Activated T-cell treated with anti-CD3 and anti-CD28 coated beads for 1 hour (primary cell): ENCODE data around the gene C1orf174.

Experiments used
- DNase-seq: peaks from one replicate; pipeline ENCODE4 v3.0.0-alpha.2; 2020; ENCODE audit warnings: low read depth

The C1orf174 gene

DNA sequence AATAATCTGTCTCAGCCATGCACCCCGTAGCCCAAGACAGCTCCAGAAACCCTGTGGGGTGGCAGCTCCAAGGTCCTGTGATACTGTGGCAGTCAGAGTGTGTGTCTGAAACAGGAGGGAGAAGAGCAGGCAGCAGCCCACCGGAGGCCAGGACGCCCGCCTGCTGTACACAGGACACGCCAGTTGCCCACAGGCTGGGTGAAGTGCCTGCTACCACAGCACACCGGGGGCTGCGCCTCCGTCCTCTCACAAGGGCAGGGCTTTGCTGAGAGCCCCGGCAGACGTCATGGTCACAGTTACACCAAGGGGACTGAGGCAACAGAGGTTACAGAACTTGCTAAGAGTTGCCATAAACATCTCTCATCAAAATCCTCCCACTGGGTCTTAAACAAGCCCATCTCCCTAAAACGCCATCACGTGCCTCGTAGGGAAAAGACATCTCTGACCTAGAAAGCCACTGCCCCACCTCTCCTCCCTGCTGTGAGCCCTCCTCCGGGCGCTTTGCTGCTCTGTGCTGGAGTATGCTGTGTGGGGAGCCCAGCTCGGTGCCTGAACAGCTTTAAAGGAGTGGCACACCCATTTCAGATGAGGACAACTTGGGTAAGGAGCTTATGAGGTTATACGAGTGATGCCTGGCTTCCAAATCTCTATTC is 5.3 kb downstream of the C1orf174 start:
- no peak for DNase-seq

DNA sequence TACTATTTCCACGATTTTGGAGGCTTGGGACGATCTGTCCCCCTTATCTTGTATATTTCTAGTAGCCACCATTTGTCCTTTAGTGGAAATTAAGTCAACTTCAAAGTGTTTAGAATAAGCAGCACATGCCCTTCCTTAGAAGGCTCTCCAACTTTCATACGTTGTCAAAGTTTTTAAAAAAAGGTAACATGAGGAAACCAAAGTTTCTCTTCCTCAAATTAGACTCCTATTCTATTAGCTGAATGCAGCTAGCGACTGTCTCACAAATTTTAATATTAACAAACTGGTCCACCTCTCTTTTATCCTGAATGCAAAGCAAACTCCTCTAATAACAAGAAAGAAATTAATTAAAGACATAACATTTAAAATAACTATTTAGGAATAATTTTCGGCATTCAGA is 6.9 kb downstream of the C1orf174 start:
- DNase-seq = no peak

DNA sequence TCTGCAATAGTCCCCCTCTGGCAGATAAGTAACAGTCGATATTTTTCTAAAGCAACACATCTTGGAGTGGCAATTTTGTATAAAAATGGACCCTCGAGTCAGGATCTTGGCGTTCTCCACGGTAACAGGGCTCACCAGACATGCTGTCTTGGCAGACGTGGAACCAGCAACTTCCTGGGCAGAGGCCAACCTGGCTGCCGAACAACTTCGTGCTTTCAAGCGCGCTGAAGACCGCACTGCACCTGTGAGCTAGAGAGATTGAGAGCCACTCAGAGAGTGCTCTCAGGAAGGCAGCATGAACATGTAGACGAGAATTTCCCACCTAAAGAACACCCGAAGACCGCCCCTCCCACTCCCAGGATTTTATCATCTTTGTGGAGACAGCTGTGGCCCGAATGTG is 7.3 kb downstream of the C1orf174 start:
- DNase-seq = no peak

DNA sequence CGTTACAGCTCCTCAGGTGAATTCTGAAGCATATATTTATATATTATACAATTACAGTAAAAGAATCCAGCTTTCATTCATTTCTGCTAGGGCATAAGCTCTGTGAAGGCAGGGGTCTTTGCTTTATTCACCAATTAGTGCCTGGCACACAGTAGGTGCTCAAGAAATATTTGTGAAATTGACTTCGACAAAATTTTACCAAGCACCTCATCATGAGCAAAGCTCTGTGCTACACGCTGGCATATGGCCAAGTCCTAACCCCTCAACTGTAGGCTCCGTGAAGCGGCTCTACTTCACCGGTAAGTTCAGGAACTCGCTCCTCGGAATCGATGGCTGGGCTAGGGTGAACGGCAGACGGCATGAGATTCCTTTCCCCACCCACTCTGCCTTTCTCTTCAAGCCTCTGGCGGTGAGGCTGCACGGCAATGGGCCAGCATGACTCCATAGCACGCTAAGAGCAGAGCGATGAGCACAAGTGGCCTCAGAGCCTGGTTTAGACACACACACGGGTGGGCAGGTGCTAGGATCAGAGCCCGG is 8.7 kb downstream of the C1orf174 start:
- DNase-seq = no peak

DNA sequence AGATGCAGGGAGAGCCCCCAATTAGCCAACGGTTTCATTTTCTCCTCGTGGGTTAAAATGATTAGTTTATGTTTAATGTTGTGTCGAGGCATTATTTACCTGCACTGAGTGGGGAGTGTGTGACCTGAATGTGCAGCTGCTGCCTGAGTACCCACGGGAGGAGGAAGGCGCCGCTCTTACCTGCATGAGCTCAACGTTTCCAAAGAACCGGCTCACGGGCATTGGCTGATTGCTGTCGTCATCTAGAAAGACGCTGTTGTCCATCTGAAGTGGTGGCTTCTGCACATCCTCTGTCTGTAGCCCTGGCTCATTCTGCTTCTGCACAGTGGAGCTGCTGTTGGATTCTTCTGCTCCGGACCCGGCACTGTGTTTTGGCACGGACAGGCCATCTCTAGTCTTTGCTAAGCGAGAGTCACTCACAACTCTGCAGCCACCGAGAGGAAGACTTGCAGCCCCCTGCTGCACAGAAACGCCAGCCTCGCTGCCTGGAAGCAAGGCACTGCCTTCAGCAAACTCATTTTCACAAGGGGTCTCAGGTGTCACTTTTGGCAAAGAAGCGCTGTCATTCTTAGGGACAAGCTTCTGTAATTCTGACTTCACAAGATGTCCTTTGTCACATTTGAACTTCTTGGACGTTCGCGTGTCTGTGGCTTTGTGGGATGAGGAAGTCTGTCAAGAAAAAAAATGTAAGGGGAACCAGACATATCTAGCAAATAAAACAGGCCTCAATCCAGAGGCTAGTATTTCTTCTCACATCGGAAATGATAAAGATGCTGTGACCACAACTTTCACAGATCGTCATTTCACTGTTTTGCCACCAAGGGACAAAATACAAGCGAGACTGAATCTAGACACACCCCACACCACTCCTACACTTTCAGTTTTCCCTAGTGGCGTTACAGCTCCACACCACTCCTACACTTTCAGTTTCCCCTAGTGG is 9.4 kb downstream of the C1orf174 start:
- no peak for DNase-seq

DNA sequence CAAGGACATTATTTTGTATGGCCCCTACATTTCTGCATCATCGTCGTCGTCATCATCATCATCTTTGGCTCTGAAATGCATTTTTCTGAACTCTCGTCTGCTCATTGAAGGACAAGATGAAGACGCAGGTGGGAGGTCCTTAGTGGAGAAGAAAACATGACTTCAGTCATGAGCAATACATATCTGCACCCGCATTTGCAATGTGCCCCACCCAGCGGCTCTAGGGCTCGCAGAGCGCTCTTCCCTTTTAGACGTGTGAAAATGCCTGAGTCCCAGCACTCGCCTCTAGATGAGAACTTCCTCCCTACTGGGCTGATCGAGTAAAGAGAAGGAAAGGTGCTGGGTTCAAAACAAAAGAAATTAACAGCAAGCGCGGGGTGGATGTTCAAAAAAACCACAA is 10.1 kb downstream of the C1orf174 start:
- DNase-seq = no peak

DNA sequence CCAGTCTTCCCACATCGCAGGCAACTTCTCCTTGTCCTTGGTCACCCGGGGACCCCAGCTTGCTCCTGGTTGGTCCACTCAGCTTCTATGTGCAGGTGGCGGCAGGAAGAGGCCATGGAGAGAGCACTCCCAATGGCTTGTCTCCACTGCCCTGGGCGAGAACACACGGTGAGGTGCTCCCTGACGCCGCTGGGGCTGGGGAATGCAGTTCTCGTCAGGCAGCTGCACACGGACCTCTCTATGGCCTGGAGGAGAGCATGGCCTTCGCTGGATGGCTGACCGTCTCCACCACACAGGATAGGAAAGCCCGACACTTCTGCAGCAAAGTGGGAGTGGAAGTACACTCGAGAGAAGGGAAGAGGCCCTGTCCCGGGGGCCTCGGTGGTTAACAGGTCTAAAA is 11.8 kb downstream of the C1orf174 start:
- no peak for DNase-seq

DNA sequence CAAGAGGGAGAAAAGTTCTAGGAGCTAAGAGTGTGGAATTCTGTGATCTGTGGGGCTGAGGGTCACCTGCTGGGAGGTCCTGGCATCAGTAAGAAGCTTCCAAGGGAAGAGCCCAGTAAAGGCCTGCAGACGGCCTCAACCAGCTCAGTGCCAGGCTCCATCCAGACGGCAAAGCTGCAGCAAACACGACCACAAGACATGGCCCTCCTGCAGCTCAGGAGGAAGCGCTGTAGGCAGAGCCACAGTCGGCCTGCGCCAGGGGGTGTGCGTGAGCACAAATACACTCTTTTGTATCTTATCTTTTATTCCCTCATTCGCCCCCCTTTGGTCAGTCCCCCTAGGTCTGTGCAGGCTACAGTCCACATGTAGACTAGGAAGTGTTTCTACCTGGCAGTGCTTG is 13.4 kb downstream of the C1orf174 start:
- DNase-seq = no peak

DNA sequence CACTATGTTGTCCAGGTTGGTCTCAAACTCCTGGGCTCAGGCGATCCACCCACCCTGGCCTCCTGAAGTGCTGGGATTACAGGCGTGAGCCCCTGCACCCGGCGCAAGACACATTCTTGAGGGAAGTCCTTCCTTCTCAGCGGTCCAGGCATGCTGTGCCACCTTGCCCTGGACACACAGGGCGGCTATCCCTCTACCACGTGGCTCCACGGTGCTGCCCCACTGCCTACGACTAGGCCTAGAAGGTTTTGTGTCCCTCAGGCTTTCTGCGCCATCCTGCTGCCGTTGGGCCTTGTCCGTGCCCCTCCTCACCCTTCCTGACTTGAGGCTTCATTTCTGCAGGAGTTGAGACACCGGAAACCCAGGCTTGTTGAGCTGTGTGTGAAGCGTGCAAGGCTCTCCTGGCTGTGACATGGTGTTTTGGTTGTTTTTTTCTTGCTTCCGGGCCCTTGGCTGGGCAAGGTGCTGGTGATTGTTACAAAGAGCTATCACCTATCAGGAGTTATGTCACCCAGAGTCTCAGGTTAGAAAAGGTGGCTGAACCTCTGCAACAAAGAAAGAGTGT is 13.9 kb downstream of the C1orf174 start:
- no peak for DNase-seq

DNA sequence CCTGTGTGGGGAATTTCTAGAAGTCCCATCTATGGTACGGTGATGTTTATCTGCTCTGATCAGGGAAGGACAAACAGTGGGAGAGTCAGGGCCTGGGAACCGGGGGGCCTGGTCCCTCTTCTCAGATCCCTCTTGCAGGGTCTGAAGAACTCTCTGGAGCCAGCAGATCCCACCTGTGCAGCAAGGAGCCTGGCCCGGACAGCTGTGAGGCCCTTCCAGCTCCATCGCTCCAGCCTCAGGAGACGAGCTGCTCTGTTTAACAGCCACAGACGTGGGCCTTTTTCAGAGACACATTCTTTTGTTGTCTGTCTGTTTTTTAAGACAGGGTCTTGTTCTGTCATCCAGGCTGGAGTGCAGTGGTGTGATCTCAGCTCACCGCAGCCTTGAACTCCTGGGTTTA is 14.5 kb downstream of the C1orf174 start:
- no peak for DNase-seq

DNA sequence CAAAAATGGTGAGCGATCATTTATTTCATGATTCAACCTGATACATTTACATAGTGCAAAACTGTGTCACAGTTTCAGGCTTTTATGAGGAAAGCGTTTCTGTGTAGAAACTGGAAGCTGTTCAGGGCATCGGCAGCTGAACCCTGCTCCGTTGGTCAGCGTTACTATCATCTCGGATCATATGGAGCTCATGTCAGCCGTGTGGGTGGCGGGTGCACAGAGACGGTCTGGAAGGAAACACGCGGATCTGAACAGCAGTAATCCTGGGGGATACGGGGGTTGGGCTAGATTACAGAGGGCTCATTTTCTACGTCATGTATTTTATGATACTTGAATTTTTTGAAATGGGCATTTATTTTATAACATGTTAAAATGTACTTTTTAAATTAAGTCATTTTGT is 15.1 kb downstream of the C1orf174 start:
- DNase-seq = no peak

DNA sequence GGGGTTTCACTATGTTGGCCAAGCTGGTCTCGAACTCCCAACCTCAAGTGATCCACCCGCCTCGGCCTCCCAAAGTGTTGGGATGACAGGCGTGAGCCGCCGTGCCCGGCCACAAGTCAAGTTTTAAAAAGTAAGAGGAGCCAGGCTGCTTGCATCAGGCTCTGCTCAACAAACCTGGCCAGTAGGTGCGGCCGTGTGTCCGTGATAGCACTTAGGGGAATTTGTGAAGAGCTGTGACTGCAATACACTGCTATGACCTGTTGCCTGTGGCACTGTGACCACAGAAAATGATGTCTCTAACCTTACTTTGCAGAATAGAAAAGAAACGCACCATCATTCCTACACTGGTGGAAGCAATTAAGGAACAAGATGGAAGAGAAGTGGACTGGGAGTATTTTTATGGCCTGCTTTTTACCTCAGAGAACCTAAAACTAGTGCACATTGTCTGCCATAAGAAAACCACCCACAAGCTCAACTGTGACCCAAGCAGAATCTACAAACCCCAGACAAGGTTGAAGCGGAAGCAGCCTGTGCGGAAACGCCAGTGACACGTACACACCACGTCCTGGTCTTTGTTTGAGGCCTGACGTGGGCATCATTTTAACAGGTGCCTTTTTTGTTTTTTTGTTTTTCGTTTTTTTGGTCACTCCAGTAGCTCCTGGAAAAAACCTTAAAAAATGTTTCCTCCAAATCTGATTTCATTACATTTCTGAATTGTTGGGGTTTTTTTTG is 16.7 kb downstream of the C1orf174 start:
- no peak for DNase-seq

DNA sequence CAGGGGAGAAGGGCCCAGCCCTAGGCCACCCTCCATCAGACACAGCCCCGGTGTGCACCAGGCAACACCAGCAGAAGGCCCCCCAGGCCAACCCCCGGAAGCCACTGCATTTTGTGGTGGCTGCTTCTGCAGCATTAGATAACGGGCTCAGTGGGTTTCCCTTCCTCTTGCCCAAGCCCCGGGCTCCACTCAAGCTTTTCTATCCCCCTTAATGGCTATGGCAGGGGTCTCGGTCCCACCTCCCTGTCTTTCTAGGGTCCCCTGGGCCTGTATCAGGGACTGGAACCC is 18.9 kb downstream of the C1orf174 start:
- DNase-seq = no peak

DNA sequence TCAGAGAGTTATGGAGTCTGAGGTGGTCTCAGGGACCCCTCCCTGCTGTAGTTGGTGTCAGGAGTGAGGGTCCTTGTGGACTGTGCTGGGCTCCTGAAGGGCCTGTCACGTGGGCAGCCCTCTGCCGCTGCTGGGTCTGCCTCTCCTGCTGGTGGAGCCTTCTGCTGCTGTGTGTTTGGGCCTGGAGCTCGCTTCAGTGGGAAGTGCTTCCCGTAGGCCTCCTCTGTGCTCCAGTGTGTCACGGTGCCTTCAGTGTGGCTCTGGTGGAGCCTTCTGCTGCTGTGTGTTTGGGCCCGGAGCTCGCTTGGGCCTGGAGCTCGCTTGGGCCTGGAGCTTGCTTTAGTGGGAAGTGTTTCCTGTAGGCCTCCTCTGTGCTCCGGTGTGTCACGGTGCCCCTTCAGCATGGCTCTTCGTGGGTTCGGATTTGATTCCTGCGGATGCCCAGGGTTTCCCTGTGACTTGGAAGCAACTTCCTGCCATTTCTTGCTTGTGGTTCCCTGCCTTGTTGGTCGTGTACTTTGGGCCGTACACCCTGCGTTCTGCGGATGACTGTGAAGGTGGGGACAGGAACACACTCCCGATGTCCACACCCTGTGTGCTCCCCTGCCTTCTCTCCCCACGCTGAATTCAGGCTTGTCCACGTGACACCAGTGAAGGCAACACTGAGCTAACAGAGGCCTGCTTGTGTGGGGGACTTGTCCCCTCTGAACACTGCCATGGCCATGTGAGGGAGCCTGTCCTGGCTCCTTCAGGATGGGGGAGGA is 19.5 kb downstream of the C1orf174 start:
- DNase-seq = no peak

DNA sequence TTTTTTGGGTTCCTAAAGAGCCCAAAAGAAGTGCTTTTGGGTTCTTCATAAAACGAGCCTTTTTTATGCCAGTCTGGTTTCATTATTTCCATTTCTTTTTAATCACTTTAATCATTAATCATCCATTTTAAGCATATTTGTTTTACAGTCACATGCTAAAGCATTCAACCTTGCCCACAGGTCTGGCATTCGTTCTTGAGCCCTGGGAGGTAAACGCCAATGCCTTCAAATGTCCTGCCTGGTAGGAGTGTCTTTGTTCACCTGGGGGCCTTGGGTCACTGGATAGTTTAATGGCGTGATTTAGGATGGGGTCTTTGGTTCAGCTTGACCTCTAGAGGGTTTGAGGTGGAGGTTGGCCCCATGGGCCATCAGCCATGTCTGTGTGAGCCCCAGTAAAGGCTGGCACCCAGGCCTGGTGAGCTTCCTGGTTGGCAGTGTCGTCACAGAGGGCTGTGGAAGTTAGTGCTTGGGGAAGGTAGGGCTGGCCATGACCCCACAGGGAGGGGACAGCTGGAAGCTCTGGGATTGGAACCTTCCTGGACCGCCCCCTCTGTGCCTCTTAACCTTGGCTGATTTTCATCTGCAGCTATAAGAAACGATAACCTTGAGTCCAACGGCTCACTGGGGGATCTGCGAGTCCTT is 20.2 kb downstream of the C1orf174 start:
- no peak for DNase-seq

DNA sequence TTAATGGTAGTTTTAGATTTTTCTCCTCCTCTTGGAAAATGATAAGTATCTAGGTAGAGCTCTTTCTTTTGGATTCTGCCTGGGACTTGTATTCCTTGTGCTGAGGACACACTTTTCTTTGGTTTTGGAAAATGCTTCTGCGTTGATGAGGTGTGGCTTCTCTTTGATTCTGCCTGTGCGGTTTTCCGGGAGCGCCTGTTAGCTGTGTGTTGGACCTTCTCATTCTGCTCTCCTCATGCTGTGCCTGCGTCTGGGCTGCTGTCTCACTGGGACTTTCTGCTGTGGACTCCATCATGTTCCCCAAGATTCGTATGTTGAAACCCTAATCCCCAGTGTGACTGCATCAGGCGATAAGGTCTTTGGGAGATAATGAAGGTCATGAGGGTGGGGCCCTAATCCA is 21.0 kb downstream of the C1orf174 start:
- no peak for DNase-seq

DNA sequence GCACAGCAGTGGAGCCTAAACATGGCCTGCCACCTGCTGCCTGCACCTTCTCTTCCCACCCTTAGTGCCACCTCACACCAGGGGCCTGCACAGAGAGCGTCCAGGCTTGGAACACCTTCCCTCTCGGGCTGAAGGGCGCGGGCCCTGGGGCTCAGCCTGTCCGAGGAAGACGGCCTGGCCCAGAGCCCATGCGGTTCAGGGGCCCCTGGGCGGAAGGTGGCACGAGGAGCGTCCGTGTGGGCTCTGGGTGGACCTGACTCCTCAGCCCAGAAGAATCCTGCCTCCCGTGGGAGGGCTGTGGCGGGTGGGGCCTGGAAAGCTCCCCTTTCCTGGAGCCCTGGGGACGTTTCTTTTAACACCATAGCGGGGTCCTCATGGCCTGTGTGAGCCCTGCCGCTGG is 23.4 kb downstream of the C1orf174 start:
- no peak for DNase-seq

DNA sequence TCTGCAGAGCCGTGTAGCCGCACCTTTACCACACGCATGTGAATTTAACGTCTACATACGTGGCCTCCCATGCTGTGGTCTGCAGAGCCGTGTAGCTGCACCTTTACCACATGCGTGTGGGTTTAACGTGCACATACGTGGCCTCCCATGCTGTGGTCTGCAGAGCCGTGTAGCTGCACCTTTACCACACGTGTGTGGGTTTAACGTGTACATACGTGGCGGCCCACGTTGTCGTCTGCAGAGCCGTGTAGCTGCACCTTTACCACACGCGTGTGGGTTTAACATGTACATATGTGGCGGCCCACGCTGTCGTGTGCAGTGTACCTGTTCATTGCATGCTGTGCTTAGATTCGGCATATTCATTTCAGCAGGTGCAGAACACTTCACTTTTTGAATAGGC is 25.3 kb downstream of the C1orf174 start:
- DNase-seq = no peak

DNA sequence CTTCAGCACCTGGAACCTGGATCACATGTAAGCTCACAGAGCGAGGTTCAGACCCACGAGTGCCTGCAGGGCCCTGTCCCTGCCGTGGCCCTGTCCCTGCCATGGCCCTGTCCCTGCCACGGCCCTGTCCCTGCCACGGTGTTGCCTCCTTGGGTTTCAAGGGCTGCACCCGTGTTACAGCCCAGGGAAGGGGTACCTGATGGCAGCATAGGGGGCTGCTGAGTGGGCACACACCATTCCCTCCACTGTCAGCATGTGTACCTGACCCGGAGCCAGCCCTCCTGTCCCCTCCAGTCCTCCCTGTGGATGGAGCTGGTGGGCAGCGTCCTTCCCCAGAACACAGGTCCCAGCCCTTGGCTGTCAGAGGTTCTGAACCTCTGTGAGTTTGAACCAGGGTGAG is 27.5 kb downstream of the C1orf174 start:
- no peak for DNase-seq

DNA sequence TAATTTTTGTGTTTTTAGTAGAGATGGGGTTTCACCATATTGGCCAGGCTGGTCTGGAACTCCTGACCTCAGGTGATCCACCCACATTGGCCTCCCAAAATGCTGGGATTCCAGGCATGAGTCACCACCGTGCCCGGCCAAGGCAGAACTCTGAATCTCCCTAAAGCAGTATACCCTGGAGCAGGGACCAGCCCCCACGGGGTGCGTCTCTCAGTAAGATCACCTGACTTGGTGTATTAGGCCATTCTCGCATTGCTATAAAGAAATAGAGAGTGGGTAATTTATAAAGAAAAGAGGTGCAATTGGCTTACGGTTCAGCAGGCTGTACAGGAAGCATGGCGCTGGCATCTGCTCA is 28.6 kb downstream of the C1orf174 start:
- DNase-seq = no peak

DNA sequence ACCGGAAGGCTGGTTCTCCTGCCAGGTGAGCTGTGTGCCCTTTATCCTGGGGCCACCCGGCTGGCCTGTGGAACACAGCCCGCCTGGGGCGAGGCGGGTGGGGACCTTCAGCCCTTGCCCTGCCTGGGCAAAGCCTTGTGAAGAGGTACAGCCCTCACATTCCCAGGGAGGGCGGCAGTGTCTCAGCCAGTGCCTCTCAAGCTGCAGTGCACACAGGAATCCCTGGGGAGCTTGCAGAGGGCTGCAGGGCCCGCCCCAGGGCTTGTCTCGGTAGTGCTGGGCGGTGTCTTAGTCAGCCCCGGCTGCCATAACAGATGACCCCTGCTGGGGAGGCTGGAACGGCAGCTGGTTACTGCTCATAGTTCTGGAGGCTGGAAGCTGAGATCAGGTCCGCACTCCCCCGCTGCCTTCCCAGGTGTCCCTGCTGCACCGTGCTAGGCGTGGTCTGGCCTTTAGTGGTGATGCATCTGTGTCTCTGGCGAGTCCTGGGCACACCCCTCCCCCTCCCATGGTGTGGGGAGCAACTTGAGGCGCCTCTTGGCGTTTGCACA is 30.2 kb downstream of the C1orf174 start:
- DNase-seq = no peak
